PC-9 (cell line): ENCODE data around the gene CCDC138.

Experiments used
- CTCF ChIP-seq: fragments of 200-600 bp; sonication (generic); conservative IDR thresholded peaks from 2 replicates; pipeline ENCODE4 v1.6.1; 2017; ENCODE audit warnings: mixed run types, antibody characterized with exemption, mild to moderate bottlenecking, moderate library complexity
- EZH2 ChIP-seq: fragments of 200-600 bp; sonication (generic); IDR thresholded peaks from 2 replicates; pipeline ENCODE4 v1.8.0; 2017; ENCODE audit warnings: antibody characterized with exemption, low read depth

DNA sequence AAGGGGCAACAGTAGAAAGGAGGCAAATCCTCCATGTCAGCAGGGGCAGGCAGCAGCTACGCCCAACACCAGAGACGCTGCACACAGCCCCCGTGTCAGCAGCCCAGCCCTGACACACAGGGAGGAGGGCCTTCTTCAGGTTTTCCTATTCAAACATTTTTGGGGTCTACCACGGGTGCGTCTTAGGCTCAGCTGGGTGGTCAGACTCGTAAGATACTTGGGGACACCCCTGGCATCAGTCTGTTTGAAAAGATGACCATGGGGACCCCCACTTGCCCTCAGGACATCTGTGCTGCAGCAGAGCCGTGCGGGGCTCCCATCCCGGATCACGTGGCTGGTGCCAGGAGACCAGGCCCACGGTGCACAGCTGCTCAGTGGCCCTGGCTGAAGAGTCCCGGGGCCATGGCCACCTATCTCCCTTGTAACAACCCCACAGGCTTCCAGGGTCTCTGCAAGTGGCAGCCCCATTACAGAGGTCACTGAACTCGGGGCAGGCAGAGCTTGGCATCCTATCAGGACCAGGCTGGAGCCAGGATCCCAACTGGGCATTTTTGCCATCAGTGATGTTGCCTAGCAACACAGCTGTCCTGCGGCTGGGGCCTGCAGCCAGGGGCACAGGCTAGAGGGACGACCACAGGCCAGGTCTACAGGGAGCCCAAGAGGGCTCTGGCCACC, 120.0 kb downstream of the CCDC138 start:
- TF ChIP-seq CTCF (no peak), EZH2 (no peak)
